Hepatic stellate cell (primary cell): ENCODE results near the gene RBFOX2.
A peak's percentile ranks its signal among the peaks of the same experiment; 100 is the strongest.
"Not testable (repeated sequence)": the region's sequence is repeated elsewhere in the genome, so short reads cannot be mapped to it uniquely, and the experiment has no call there.

Source experiments
- DNase-seq: peaks from one replicate; pipeline ENCODE4 v3.0.0; 2011; ENCODE audit warnings: low spot score

The RBFOX2 gene, protein sequence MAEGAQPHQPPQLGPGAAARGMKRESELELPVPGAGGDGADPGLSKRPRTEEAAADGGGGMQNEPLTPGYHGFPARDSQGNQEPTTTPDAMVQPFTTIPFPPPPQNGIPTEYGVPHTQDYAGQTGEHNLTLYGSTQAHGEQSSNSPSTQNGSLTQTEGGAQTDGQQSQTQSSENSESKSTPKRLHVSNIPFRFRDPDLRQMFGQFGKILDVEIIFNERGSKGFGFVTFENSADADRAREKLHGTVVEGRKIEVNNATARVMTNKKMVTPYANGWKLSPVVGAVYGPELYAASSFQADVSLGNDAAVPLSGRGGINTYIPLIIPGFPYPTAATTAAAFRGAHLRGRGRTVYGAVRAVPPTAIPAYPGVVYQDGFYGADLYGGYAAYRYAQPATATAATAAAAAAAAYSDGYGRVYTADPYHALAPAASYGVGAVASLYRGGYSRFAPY

DNA sequence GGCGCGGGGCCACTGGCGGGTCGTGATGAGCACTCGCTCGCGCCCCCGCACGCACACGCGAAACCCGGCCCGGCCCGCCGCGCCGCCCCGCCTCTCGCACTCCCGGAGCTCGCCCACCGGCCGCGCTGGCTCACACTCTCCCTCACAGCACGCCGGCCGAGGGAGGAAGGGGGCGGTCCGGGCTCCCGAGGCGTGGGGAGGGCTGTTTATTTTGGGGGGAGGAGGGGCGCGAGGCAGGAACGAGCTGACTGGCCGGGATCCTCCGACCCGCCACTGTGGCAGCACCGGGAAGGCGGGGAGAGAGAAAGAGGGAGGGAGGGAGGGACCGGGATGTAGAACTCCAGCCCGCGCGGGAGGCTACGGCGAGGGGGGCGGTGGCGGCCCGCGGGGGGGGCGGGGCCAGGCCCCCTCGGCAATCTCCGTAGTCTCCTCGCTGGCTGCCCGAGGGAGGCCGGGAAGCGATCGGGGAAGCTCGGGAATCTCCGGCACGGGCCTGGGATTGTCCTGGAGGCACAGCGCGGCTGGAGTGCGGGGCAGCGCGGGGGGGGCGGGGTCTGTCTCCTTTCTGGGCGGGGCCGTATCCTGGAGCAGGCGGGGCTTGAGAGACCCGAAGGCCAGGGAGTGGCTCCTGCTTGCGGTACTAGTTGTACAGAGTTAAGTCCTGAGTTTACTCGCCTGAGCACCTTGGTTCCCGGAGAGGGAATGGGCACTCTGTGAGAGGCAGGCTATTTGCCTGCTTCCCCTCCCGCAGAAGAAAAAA, at the start of gene RBFOX2:
Gene RBFOX2, minus strand, starts transcription at position 179 of the 760 bp plus-strand sequence. CDS start 399 bp downstream, outside the sequence.
- peak; percentile 94 for DNase-seq

- no peak for DNase-seq
Observed at GRCh38 chr22:36077271-36077670, 48.6 kb upstream of the RBFOX2 start.

GRCh38 chr22:36075724-36076123, 47.1 kb upstream of the RBFOX2 start:
- no peak for DNase-seq

DNA sequence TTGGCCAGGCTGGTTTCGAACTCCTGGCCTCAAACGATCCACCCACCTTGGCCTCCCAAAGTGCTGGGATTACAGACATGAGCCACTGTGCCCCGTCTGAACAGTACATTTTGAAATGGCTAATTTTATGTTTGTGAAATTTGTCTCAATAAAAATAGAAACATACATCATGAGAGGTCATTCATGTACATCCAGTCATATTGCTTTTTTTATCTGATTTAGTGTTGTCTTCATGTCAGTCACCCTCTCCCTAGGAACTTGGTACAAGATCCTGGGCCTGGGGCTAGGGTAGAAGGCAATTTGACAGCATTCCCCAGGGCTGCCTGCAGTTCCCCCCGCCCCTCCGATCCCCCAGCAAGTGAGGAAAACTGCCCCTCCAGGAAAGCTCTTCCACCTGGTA, 46.6 kb upstream of the RBFOX2 start:
- DNase-seq: no peak

DNA sequence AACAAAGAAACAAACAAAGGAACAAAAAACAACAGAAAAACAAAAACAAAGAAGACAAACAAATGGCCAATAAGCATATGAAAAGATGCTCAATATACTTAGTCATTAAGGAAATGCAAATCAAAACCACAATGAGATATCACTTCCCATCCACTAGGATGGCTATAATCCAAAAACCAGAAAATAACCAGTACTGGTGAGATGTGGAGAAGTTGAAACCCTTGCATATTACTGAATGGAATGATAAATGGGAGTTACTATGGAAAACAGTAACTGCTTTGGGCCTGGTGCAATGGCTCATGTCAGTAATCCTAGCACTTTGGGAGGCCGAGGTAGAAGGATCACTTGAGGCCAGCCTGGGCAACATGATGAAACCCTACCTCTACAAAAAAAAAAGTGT, 44.9 kb upstream of the RBFOX2 start:
- no peak for DNase-seq

GRCh38 chr22:36070645-36071044, 42.0 kb upstream of the RBFOX2 start:
- DNase-seq: not testable (repeated sequence)

GRCh38 chr22:36069368-36069767, 40.7 kb upstream of the RBFOX2 start:
- no peak for DNase-seq

DNA sequence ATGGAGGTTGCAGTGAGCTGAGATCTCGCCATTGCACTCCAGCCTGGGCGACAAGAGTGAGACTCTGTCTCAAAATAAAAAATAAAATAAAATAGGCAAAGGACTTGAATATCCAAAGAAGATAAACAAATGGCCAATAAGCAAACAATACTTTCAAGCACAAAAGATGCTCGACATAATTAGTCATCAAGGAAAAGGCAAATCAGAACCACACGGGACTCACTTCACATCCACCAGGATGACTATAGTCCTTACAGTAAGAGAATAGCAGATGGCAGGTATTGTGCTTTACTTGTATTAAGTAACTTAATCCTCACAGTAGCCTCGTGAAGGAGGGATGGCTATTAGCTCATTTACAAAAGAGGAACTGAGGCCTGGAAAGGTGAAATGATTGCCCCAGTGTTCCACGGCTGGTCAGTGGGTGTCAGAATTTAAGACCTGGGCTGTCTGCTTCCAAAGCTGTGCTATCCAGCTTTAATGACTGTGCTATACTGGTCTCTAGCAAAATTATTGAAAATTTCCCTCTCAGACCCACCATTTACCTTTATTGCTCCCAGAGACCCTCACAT, 40.2 kb upstream of the RBFOX2 start:
- no peak for DNase-seq

DNA sequence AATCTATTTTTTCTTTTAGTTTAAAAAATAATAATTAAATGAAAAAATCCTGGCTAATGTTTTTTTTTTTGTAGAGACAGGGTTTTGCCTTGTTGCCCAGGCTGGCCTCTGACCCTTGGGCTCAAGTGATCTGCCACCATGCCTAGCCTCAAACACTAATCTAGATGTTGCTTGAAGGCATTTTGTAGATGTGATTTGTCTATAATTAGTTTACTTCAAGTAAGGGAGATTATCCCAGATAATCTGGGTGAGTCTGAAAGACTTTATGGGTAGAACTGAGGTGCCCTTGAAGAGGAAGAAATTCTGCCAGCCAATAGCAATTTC, 38.6 kb upstream of the RBFOX2 start:
- no peak for DNase-seq

GRCh38 chr22:36065775-36066544, 37.3 kb upstream of the RBFOX2 start:
- DNase-seq: peak; percentile 91

DNA sequence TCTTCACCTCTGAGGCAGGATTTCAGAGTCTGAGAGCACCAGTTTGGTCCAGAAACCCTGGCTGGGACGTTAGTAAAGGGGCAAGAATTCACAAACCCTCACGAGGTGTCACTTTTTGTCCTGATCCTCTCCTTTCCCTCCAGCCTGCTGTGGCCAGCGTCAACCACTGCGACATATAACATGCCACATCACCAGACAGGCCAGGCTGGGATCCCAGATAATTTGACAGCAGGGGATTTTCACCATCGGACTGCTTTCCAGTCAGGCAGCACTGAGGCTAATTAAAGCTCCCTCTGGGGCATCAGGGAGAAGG, 36.8 kb upstream of the RBFOX2 start:
- no peak for DNase-seq

DNA sequence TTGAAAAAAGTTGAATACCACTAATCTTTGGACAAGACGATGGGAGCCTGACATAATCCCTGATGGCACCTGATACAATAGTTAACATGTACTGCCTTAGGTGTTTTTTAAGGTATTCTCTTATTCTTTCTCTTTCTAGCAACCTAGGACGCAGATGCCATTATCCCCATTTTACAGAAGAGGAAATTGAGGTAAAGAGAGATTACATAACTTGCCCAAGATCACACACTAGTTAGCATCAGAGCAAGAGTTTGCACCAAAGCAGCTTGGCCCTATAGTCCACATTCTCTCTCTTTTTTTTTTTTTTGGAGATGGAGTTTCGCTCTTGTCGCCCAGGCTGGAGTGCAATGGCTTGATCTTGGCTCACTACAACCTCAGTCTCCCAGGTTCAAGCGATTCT, 35.7 kb upstream of the RBFOX2 start:
- no peak for DNase-seq

- no peak for DNase-seq
Observed at GRCh38 chr22:36056980-36057379, 28.4 kb upstream of the RBFOX2 start.

GRCh38 chr22:36055376-36056295, 27.0 kb upstream of the RBFOX2 start:
- DNase-seq: peak; percentile 25

GRCh38 chr22:36054446-36054845, 25.8 kb upstream of the RBFOX2 start:
- DNase-seq: not testable (repeated sequence)

GRCh38 chr22:36053242-36054147, 24.9 kb upstream of the RBFOX2 start:
- no peak for DNase-seq

- DNase-seq: peak; percentile 65
Observed at GRCh38 chr22:36052505-36052941, 23.9 kb upstream of the RBFOX2 start.

DNA sequence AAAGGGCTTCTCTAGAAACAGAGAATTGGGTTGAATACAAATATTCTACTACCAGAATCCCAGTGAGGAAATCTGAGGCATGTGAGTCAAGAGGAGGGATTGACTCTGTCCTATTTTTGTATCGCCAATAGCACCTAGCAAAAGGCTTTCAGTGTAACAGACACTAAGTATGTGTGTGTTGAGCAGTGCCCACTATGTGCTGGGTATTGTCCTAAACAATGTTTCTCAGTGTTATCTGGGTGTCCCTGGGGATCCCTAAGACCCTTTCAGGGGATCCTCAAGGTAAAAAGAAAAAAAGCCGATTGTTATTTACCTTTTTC, 21.0 kb upstream of the RBFOX2 start:
- DNase-seq: no peak

DNA sequence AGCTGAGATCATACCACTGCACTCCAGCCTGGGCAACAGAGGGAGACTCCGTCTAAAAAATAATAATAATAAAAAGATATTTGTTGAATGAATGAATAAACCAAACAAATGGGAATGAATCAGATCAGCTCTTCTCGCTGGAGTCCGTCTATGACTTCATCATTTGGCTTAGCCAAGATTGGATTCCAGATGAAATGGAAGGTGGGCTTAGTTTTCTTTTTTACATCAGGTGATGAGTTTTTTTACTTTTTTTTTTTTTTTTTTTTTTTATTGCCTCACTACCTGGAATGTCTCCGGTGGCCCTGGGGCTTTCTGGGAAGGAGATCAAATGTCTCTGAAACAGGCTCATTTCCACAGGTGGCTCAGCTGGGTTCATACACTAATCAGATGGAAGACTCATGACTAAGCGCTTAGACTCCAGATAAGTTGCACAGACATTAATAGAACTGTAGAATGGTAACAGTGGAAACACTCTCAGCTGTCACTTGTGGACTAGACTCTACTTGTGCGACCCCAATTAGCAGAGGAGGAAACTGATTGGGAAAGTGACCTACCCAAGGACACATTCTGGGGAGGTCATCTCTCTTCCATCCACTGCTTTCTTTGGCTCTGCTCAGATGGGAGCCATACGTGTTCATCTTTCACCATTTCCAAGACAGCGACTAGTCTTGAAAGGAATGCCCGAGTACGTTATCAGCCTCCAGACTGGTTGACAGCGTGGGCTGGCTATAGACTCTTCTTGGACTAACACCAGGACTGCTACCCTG, 20.5 kb upstream of the RBFOX2 start:
- no peak for DNase-seq

DNA sequence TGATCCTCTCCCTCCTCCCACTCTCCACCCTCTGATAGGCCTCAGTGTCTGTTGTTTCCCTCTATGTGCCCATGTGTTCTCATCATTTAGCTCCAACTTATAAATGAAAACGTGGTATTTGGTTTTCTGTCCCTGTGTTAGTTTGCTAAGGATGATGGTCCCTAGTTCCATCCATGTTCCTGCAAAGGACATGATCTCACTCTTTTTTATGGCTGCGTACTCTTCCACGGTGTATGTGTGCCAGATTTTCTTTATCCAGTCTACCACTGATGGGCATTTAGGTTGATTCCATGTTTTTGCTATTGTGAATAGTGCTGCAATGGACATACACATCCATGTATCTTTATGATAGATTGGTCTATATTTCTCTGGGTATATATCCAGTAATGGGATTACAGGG, 15.9 kb upstream of the RBFOX2 start:
- not testable (repeated sequence) for DNase-seq
